Cardiac septum (tissue), 1 donor: Measurements from ENCODE around the gene LDLRAD4. TPM values are rescaled to one million over a fixed set of nuclear protein-coding genes. Genes with fewer than 3 reads are reported as not detected.

Experiments used
- DNase-seq: peaks from one replicate; pipeline ENCODE4 v3.0.0-alpha.2; 2020; ENCODE audit warnings: low spot score
- intact Hi-C: fragments of 100-400 bp; cut with DNase I; formaldehyde crosslinking; loops from one replicate; pipeline ENCODE4 v1.14.0; 2022
- total RNA-seq: library from RNA; stranded (reverse); fragmentation: NEBNext Ultra II Directional; extraction: Animal tissue kit (Norgen Biotek cat#: 25700); gene quantifications from one replicate; pipeline ENCODE4 v1.2.1, GENCODE V29; 2021
- donor health status: DM: no; HTN: no; CAD: no.

LDLRAD4 gene
- total RNA-seq, 1 donor from 2014 or later = 23.3 TPM

DNA sequence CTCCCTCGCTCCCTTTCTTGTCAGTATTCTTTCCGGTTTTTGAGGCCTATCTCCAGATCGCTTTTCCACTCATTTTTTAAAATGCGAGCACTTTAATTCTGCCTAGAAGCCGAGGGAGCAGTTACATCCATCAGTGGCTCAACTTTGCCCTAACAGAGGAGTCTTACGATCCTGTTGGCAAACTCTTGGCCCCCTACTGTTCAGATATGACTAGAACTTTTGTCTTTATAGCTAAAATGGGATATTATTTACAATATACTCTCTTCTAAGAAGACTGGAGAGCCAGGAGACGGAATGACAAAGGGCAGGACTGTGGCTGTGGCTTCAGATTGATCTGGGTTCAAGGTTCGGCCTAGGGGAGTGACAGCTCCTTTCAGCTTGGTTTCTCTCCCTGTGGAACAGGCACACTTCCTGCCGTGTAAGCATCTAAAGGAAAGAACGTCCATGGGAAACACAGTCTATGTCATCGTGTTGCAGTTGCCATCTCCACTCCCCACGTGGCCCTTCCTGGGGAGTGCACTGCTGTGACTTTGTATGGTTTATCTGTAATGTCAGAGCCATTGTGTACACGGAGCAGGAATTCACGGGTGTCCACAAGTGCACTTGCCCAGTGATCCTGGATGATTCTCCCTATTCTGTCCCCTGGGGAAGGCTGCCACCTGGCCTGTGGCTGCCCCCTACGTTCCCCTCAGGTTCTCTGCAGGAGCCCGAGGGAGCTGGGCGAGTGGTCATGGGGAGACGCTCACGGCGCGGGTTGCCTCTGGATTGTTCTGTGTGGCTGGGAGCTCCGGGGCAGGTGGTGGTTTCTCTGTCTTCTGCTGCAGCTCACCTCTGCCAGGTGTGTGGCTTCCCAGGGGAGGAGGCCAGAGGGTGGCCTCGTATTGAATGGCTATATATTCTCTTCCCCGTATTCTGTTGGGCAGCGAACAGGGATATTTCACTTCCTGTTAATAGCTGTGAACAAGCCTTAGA lies 222.0 kb downstream of the LDLRAD4 start:
- DNase-seq = no peak
- intact Hi-C loops = no loop called here

DNA sequence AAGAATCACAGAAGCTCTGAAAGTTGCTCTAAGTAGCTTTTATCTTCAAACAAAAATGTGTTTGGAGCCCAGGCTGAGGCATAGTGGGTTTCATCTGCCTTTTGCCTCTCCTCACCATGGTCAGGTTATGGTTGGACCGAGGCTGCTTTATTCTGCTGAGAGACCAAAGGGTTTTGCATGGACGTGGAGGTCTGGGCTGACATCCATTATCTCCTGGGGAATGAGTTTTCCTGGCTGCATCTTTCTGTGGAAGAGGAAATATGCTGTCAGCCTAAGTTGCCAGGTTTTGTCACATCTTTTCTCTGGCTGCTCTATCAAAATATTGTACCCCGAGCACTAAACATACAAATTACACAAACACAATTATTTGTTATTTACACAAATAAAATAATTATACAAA lies 223.2 kb downstream of the LDLRAD4 start:
- intact Hi-C loops = no loop called here
- no peak for DNase-seq

DNA sequence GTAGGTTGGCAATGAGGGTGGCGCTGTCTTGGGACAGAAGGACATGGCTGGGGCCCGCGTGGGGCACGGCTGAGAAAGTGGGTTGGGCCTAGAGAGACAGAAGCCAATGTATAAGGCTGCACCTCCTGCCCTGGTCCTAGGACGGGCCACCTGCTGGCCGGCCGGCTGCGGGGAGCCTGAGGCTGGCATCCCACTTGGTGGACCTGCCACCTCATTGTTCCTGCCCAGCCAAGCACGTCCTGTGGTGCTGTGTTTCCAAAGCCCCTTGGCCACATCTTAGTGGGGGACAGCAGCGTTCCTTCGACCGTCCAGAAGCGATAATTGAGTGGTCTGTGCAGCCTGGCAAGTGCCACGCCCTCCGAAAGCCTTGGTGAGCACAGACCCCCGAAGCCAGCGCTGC lies 223.9 kb downstream of the LDLRAD4 start:
- intact Hi-C loops = no loop called here
- DNase-seq = no peak

- no peak for DNase-seq
- intact Hi-C loops = no loop called here
Measured at GRCh38 chr18:13443552-13443951, 225.0 kb downstream of the LDLRAD4 start.

- intact Hi-C loops = no loop called here
Measured at GRCh38 chr18:13444430-13445240, 226.1 kb downstream of the LDLRAD4 start.

DNA sequence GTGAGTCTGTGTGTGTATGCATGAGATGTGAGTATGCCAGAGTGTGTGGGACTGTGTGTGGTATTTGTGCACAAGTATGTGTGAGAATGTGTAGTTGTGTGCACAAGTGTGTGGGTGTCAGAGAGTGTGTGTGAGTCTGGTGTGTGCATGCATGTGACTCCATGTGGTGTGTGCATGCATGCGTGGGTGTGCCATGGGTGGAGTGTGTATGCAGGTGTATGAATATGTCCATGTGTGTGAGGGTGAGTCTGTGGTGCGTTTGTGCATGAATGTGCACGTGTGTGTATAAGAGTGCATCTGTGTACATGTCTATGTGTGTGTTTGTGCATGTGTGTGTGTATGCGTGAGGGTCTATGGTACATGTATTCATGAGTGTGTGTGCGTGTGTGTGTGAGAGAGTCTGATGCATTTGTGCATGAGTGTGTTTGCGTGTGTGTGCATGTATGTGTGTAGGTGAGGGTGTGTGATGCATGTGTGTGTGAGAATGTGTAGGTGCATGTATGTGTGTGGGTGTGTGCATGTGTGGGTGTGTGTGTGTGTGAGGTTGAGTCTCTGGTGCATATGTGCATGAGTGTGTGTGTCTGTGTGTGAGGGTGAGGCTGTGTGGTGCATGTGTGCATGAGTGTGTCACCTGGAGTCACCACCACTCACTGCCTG lies 226.8 kb downstream of the LDLRAD4 start:
- intact Hi-C loops = no loop called here
- no peak for DNase-seq

More at GRCh38 chr18:13444430-13445240, 226.1 kb downstream of the LDLRAD4 start:
- DNase-seq = no peak

- no peak for DNase-seq
- intact Hi-C loops = no loop called here
Measured at GRCh38 chr18:13446024-13446423, 227.5 kb downstream of the LDLRAD4 start.

GRCh38 chr18:13446610-13447461 lies 228.3 kb downstream of the LDLRAD4 start:
- intact Hi-C loops = no loop called here
- DNase-seq = no peak

GRCh38 chr18:13447621-13448334 lies 229.2 kb downstream of the LDLRAD4 start:
- intact Hi-C loops = no loop called here

GRCh38 chr18:13448335-13448795 lies 229.8 kb downstream of the LDLRAD4 start:
- no peak for DNase-seq
- intact Hi-C loops = no loop called here

More at GRCh38 chr18:13447621-13448334, 229.2 kb downstream of the LDLRAD4 start:
- no peak for DNase-seq

DNA sequence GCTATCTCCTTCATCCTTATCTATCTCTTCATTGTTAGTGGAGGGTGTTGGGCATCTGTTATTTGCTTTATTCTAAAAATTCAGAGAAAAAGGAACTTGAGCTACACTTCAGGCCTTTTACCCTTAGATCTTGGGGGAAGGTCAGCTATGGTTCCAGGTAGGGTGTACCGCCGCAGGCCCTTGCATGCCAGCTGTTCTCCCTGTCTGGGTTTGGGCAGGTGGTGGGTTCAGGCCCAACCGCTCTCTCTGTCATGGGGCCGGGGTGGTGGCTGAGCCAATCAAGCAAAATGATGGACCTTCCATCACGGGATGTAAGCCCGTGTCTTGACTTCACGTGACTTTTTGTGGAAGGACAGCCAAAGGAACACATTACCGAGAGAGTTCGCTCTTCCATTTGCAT lies 231.1 kb downstream of the LDLRAD4 start:
- intact Hi-C loops = loop anchor here (5.0 kb wide), 2 partner anchors 53 to 227 kb away; no protein-coding TSS in a partner anchor
- no peak for DNase-seq

- intact Hi-C loops = loop anchor here (5.0 kb wide), 2 partner anchors 52 to 228 kb away; no protein-coding TSS in a partner anchor
Measured at GRCh38 chr18:13450289-13451212, 232.0 kb downstream of the LDLRAD4 start.

DNA sequence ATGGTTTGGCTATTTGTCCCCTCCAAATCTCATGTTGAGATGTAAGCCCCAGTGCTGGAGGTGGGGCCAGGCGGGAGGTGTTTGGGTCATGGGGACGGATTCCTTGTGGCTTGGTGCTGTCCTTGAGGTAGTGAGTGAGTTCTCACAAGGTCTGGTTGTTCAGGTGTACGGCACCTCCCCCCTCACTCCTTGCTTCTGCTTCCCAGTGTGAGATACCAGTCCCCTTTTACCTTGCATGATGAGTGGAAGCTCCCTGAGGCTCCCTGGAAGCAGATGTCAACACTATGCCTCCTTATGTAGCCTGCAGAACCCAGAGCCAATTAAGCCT lies 232.6 kb downstream of the LDLRAD4 start:
- intact Hi-C loops = loop anchor here (5.0 kb wide), 2 partner anchors 51 to 229 kb away; no protein-coding TSS in a partner anchor
- peak; percentile 54 for DNase-seq

More at GRCh38 chr18:13450289-13451212, 232.0 kb downstream of the LDLRAD4 start:
- DNase-seq = peak; percentile 61

DNA sequence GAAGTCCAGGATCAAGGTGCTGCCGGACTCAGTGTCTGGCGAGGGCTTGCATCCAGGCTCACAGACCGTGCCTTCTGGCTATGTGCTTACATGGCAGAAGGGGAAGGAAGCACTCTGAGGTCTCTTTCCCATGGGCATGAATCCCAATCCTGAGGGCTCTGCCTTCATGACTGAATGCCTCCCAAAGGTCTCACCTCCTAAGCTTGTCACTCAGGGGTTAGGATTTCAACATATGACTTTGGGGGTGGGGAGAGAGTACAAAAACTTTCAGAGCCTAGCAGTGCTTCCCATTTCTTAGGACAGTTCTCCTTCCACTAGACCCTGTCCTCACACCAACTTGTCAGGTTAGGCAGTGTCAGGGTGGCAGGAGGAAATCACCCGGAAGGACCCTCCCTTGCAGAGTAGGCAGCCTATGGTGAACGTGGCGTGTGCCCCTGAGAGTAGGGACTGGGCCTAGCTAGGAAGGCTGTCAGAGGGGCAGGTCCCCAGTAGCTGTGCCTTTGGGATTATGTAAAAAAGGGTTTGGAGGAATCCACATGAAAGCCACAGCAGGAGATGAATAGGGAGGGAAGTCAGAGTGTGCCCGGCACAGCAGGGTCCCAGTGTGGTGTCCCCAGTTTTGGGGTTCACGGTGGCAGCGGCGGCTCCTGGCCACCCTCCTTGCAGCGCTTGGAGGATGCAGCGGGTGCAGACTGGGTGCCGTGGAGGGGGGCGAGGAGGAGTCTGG lies 233.3 kb downstream of the LDLRAD4 start:
- DNase-seq = peak; percentile 73
- intact Hi-C loops = loop anchor here (5.0 kb wide), 2 partner anchors 50 to 230 kb away; no protein-coding TSS in a partner anchor

DNA sequence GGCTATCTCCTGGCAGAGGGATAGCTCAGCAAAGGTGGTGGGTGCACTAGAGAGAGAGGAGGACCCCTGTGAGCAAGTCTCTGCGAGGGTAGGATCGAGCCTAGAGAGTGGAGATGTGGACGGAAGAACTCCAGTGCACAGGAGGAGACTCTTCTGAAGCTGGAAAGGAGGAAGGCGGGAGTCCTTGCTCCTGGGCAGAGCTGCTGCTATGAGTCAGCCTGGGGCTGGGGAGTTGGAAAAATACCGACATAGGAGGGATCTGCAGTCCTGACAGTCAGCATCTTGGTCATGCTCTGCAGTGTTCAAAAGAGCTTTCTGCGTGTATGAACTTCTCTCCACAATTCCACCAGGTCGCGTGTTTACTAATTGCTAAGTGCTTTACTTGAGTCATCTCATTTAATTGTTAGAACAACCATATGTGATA lies 233.8 kb downstream of the LDLRAD4 start:
- intact Hi-C loops = loop anchor here (5.0 kb wide), 2 partner anchors 50 to 230 kb away; no protein-coding TSS in a partner anchor
- peak; percentile 69 for DNase-seq
